Fibroblast of lung (primary cell): ENCODE data around the gene CCDC154. TPM values are rescaled to one million over a fixed set of nuclear protein-coding genes. Genes with fewer than 3 reads are reported as not detected.

Experiments
- DNase-seq, 2 donors: peaks; one replicate each; pipeline versions ENCODE4 v3.0.0 to v3.0.0-alpha.2; 2010; ENCODE audit warnings: low read depth in 2 of 2
- H2AFZ ChIP-seq: 2 replicates; pipeline ENCODE4 v1.5.1; 2012; ENCODE audit warnings: low read length, control low read depth, inconsistent platforms
- H3K27ac ChIP-seq: 2 replicates; pipeline ENCODE4 v1.5.1; 2011; ENCODE audit warnings: low read length, control low read depth; ENCODE audit not compliant: insufficient read depth
- H3K27me3 ChIP-seq: 2 replicates; pipeline ENCODE4 v1.5.1; 2011; ENCODE audit warnings: mild to moderate bottlenecking, low read length; ENCODE audit not compliant: control insufficient read depth, insufficient read depth
- H3K36me3 ChIP-seq: 2 replicates; pipeline ENCODE4 v1.5.1; 2011; ENCODE audit warnings: low read length; ENCODE audit not compliant: control insufficient read depth, insufficient read depth
- H3K4me1 ChIP-seq: 2 replicates; pipeline ENCODE4 v1.5.1; 2011; ENCODE audit warnings: low read length; ENCODE audit not compliant: control insufficient read depth, insufficient read depth; ENCODE audit errors: extremely low read depth
- H3K4me2 ChIP-seq: 2 replicates; pipeline ENCODE4 v1.5.1; 2011; ENCODE audit warnings: low read length, control low read depth; ENCODE audit not compliant: insufficient read depth; ENCODE audit errors: extremely low read depth
- H3K4me3 ChIP-seq, 4 experiments: fragments of 200-600 bp in 1 of 4; sonication (generic) in 1 of 4; replicated peaks in 1 of 4; 2 replicates each; pipeline ENCODE4 v1.5.1; 2011 to 2016; ENCODE audit warnings: low read length in 4 of 4, low read depth in 3 of 4, mild to moderate bottlenecking in 3 of 4, control low read depth in 2 of 4, inconsistent platforms in 1 of 4, mixed read lengths in 1 of 4; ENCODE audit not compliant: insufficient read depth in 1 of 4; ENCODE audit errors: control extremely low read depth in 1 of 4
- H3K79me2 ChIP-seq: 2 replicates; pipeline ENCODE4 v1.5.1; 2012; ENCODE audit warnings: mild to moderate bottlenecking, low read length, inconsistent platforms; ENCODE audit not compliant: control insufficient read depth, insufficient read depth
- H3K9ac ChIP-seq: 2 replicates; pipeline ENCODE4 v1.5.1; 2011; ENCODE audit warnings: mild to moderate bottlenecking, low read length, control low read depth; ENCODE audit not compliant: insufficient read depth
- H3K9me3 ChIP-seq: 2 replicates; pipeline ENCODE4 v1.5.1; 2012; ENCODE audit warnings: low read depth, low read length; ENCODE audit not compliant: control insufficient read depth, insufficient read depth
- H4K20me1 ChIP-seq: 2 replicates; pipeline ENCODE4 v1.5.1; 2011; ENCODE audit warnings: low read length; ENCODE audit not compliant: control insufficient read depth, insufficient read depth; ENCODE audit errors: extremely low read depth
- CTCF ChIP-seq, 2 donors: IDR thresholded peaks in 1 of 2; conservative IDR thresholded peaks in 1 of 2; 1 replicate in 1 of 2; 2 replicates in 1 of 2; pipeline ENCODE4 v1.5.1; 2011 to 2012; ENCODE audit warnings: low read length in 2 of 2, control low read depth in 1 of 2, inconsistent platforms in 1 of 2, low read depth in 1 of 2, mild to moderate bottlenecking in 1 of 2
- EZH2 ChIP-seq: IDR thresholded peaks from 2 replicates; pipeline ENCODE4 v1.5.1; 2012; ENCODE audit warnings: low read length, control low read depth, mild to moderate bottlenecking; ENCODE audit errors: missing control alignments
- polyA plus RNA-seq, 2 donors: library from polyadenylated mRNA; depleted of rRNA in 1 of 2; stranded (reverse) in 1 of 2; unstranded in 1 of 2; fragments of >200 nt; gene quantifications; 2 replicates each; pipeline ENCODE4 v1.2.1, GENCODE V29; 2011 to 2012; ENCODE audit warnings: missing spikeins in 1 of 2
- total RNA-seq: library from RNA; depleted of rRNA; stranded (reverse); fragments of >200 nt; gene quantifications from 2 replicates; pipeline ENCODE4 v1.2.1, GENCODE V29; 2014

CCDC154 gene
- total and polyA plus RNA-seq, 2 donors (not counting 1 experiment from before 2014, with no cell fraction given), result 0.02 to 0.50 TPM

DNA sequence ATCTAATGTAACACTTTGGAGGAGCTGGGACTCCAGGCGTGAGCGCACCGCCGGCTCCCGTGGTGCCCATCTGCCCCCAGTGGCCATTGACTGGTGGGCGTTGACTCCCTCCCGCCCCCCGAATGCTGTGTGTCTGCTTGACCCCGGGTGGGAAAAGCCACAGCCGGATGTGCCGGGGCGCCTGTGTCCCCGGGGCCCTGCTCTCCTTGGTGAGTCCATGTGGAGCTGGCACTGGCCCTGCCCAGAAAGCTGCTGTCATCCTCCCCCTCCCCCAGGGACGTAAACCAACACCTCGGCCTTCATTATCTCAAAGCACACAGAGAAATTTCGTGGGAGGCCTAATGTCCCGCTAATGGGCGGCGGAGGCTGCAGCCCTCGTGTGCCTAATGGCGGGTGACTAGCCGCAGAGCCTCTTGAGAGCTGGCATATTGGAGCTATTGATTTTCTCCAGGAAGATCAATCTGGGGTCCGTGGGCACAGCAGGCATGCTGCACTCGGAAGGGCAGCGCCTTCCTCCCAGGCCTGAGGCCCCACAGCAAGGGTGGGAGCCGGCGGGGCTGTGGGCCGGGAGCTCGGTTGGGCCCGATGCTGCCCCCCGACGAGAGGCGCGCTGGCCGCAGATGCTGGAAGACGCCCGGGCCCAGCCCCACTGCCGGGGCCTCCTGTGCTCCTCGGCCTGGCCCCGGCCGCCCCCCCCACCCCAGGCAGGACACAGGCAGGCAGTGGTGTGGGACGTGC, 17.5 kb downstream of the CCDC154 start:
- no peak for DNase-seq
- TF ChIP-seq EZH2, result no peak
- no peak for TF ChIP-seq CTCF (conservative IDR thresholded peaks at IDR 0.05 in 1 of 2, IDR thresholded peaks at IDR 0.05 in 1 of 2; ENCODE audit: low read depth in 1 of 2, low read length in 2 of 2)

GRCh38 chr16:1425616-1426370, 18.6 kb downstream of the CCDC154 start:
- no peak overlapping the region for H3K4me3 ChIP-seq
- no peak for DNase-seq
- no peak for TF ChIP-seq CTCF (conservative IDR thresholded peaks at IDR 0.05 in 1 of 2, IDR thresholded peaks at IDR 0.05 in 1 of 2; ENCODE audit: low read depth in 1 of 2, low read length in 2 of 2)
- no peak for TF ChIP-seq EZH2
- H2AFZ ChIP-seq, result no peak overlapping the region
- H3K27me3 ChIP-seq, result no peaks in the 10 kb centered on the region
- no peak overlapping the region for H3K4me2 ChIP-seq
- no peaks in the 10 kb centered on the region for H3K4me1 ChIP-seq
- no peak overlapping the region for H3K27ac ChIP-seq
- no peaks in the 10 kb centered on the region for H4K20me1 ChIP-seq
- H3K36me3 ChIP-seq, result no peaks in the 10 kb centered on the region
- no peaks in the 10 kb centered on the region for H3K79me2 ChIP-seq
- no peak overlapping the region for H3K9ac ChIP-seq
- H3K9me3 ChIP-seq, result no peaks in the 10 kb centered on the region

More for the DNA sequence above, 17.5 kb downstream of the CCDC154 start:
- H3K79me2 ChIP-seq, result no peaks in the 10 kb centered on the region
- no peak overlapping the region for H3K9ac ChIP-seq
- no peak overlapping the region for H3K4me3 ChIP-seq
- H3K27me3 ChIP-seq, result no peaks in the 10 kb centered on the region
- H3K4me1 ChIP-seq, result no peaks in the 10 kb centered on the region
- H2AFZ ChIP-seq, result no peak overlapping the region
- H3K36me3 ChIP-seq, result no peaks in the 10 kb centered on the region
- no peaks in the 10 kb centered on the region for H4K20me1 ChIP-seq
- H3K9me3 ChIP-seq, result no peaks in the 10 kb centered on the region
- H3K27ac ChIP-seq, result no peak overlapping the region
- no peak overlapping the region for H3K4me2 ChIP-seq

GRCh38 chr16:1424028-1424427, 20.3 kb downstream of the CCDC154 start:
- Histone ChIP-seq H3K36me3 (no peaks in the 10 kb centered on the region), H3K9ac (no peak overlapping the region), H2AFZ (no peak overlapping the region), H3K4me1 (no peaks in the 10 kb centered on the region), H3K27me3 (no peaks in the 10 kb centered on the region), H3K27ac (no peak overlapping the region), H3K4me3 (no peak overlapping the region), H3K4me2 (no peak overlapping the region), H3K79me2 (peaks cover 8% of the 10 kb centered on the region), H4K20me1 (no peaks in the 10 kb centered on the region), H3K9me3 (no peaks in the 10 kb centered on the region)
- no peak for TF ChIP-seq EZH2
- TF ChIP-seq CTCF (conservative IDR thresholded peaks at IDR 0.05 in 1 of 2, IDR thresholded peaks at IDR 0.05 in 1 of 2; ENCODE audit: low read depth in 1 of 2, low read length in 2 of 2), result no peak
- no peak for DNase-seq
